GM19099 (cell line): ENCODE data around the gene GBX2.

Experiments
- POLR2A ChIP-seq: IDR thresholded peaks from 3 replicates; pipeline ENCODE4 v1.6.1; 2011; ENCODE audit warnings: low read depth; ENCODE audit not compliant: insufficient read length; ENCODE audit errors: extremely low read depth

GBX2 gene

GRCh38 chr2:236168110-236169080 lies at the start of gene GBX2:
Gene GBX2, minus strand, starts transcription at chr2:236168386. Its CDS starts 415 bp downstream, at chr2:236167971.
- no peak for TF ChIP-seq POLR2A

- no peak for TF ChIP-seq POLR2A
These were observed 49.7 kb upstream of the GBX2 start for GRCh38 chr2:236217926-236218325.

GRCh38 chr2:236216711-236217110 lies 48.5 kb upstream of the GBX2 start:
- TF ChIP-seq POLR2A, result no peak

- TF ChIP-seq POLR2A, result no peak
These were observed 47.7 kb upstream of the GBX2 start for GRCh38 chr2:236215761-236216333.

- no peak for TF ChIP-seq POLR2A
These were observed 47.0 kb upstream of the GBX2 start for GRCh38 chr2:236215196-236215595.

GRCh38 chr2:236214376-236214995 lies 46.3 kb upstream of the GBX2 start:
- TF ChIP-seq POLR2A, result no peak

- TF ChIP-seq POLR2A, result no peak
These were observed 43.1 kb upstream of the GBX2 start for GRCh38 chr2:236211296-236211695.

- TF ChIP-seq POLR2A, result no peak
These were observed 42.4 kb upstream of the GBX2 start for GRCh38 chr2:236210536-236210935.

- TF ChIP-seq POLR2A, result no peak
These were observed 41.8 kb upstream of the GBX2 start for GRCh38 chr2:236209996-236210395.

- TF ChIP-seq POLR2A, result no peak
These were observed 41.3 kb upstream of the GBX2 start for GRCh38 chr2:236209535-236209934.

- TF ChIP-seq POLR2A, result no peak
These were observed 40.1 kb upstream of the GBX2 start for GRCh38 chr2:236208019-236208926.

- TF ChIP-seq POLR2A, result no peak
These were observed 39.3 kb upstream of the GBX2 start for GRCh38 chr2:236207472-236207871.

- TF ChIP-seq POLR2A, result no peak
These were observed 37.9 kb upstream of the GBX2 start for GRCh38 chr2:236205867-236206645.

- TF ChIP-seq POLR2A, result no peak
These were observed 36.8 kb upstream of the GBX2 start for GRCh38 chr2:236204953-236205352.
